CD14-positive monocyte (primary cell): ENCODE results near the gene VASN. TPM values are rescaled to one million over a fixed set of nuclear protein-coding genes. Genes with fewer than 3 reads are reported as not detected.

ENCODE experiments used
- DNase-seq, 3 donors: peaks; one replicate each; pipeline ENCODE4 v3.0.0-alpha.2; 2011 to 2022
- H2AFZ ChIP-seq: 2 replicates; pipeline ENCODE4 v1.6.0; 2012; ENCODE audit warnings: mild to moderate bottlenecking, low read depth, low read length, inconsistent platforms; ENCODE audit not compliant: insufficient read depth, poor library complexity, severe bottlenecking
- H3K27ac ChIP-seq, 2 donors: 1 replicate in 1 of 2; 2 replicates in 1 of 2; pipeline ENCODE4 v1.5.1; 2012 to 2013; ENCODE audit warnings: low read length in 2 of 2, control low read depth in 1 of 2, inconsistent platforms in 1 of 2, low read depth in 1 of 2, mild to moderate bottlenecking in 1 of 2
- H3K27me3 ChIP-seq, 2 donors: one replicate each; pipeline versions ENCODE4 v1.6.0 to v1.6.1; 2011 to 2013; ENCODE audit warnings: low read length in 2 of 2; ENCODE audit not compliant: control insufficient read depth in 2 of 2, insufficient read depth in 2 of 2
- H3K36me3 ChIP-seq, 2 donors: replicated peaks in 1 of 2; 1 replicate in 1 of 2; 2 replicates in 1 of 2; pipeline versions ENCODE4 v1.5.1 to v1.6.1; 2012 to 2013; ENCODE audit warnings: low read length in 2 of 2, control low read depth in 1 of 2, inconsistent platforms in 1 of 2, mild to moderate bottlenecking in 1 of 2; ENCODE audit not compliant: insufficient read depth in 2 of 2, control insufficient read depth in 1 of 2
- H3K4me1 ChIP-seq, 2 donors: 1 replicate in 1 of 2; 2 replicates in 1 of 2; pipeline versions ENCODE4 v1.5.1 to v1.6.1; 2012 to 2013; ENCODE audit warnings: low read length in 2 of 2, control low read depth in 1 of 2, inconsistent platforms in 1 of 2, mild to moderate bottlenecking in 1 of 2, moderate library complexity in 1 of 2; ENCODE audit not compliant: insufficient read depth in 2 of 2, control insufficient read depth in 1 of 2
- H3K4me2 ChIP-seq: replicated peaks from 2 replicates; pipeline ENCODE3; 2012; ENCODE audit warnings: low read length, moderate library complexity, mild to moderate bottlenecking; ENCODE audit not compliant: poor library complexity, severe bottlenecking; ENCODE audit errors: extremely low read depth
- H3K4me3 ChIP-seq, 3 experiments: fragments of 200-600 bp in 1 of 3; sonication (generic) in 1 of 3; replicated peaks in 1 of 3; 1 replicate in 2 of 3; 2 replicates in 1 of 3; pipeline ENCODE4 v1.5.1; 2011 to 2013; ENCODE audit warnings: low read length in 3 of 3, mild to moderate bottlenecking in 3 of 3, control low read depth in 2 of 3, low read depth in 2 of 3, inconsistent platforms in 1 of 3, moderate library complexity in 1 of 3
- H3K79me2 ChIP-seq: 2 replicates; pipeline ENCODE4 v1.6.0; 2012; ENCODE audit warnings: mild to moderate bottlenecking, control low read depth, inconsistent platforms, low read length, moderate library complexity; ENCODE audit not compliant: insufficient read depth
- H3K9ac ChIP-seq: 2 replicates; pipeline ENCODE4 v1.6.0; 2017; ENCODE audit warnings: low read length, mild to moderate bottlenecking; ENCODE audit not compliant: insufficient read depth, poor library complexity, severe bottlenecking
- H3K9me3 ChIP-seq, 2 donors: replicated peaks in 1 of 2; 1 replicate in 1 of 2; 2 replicates in 1 of 2; pipeline versions ENCODE4 v1.5.1 to v1.6.1; 2012 to 2013; ENCODE audit warnings: low read length in 2 of 2, control low read depth in 1 of 2; ENCODE audit not compliant: control insufficient read depth in 1 of 2, insufficient read depth in 1 of 2
- H4K20me1 ChIP-seq: 2 replicates; pipeline ENCODE4 v1.6.0; 2012; ENCODE audit warnings: mild to moderate bottlenecking, low read length, control low read depth, moderate library complexity; ENCODE audit not compliant: insufficient read depth
- H3K27ac Mint-ChIP-seq, 7 donors: one replicate each; pipeline ENCODE4 v1.8.0; 2020; ENCODE audit warnings: mild to moderate bottlenecking in 7 of 7, mixed read lengths in 7 of 7, moderate library complexity in 6 of 7, inconsistent platforms in 2 of 7
- H3K27me3 Mint-ChIP-seq, 3 donors: one replicate each; pipeline ENCODE4 v1.8.0; 2021 to 2022; ENCODE audit warnings: low read depth in 3 of 3, mild to moderate bottlenecking in 3 of 3, mixed read lengths in 3 of 3, moderate library complexity in 3 of 3, inconsistent platforms in 1 of 3
- H3K36me3 Mint-ChIP-seq, 2 donors: one replicate each; pipeline ENCODE4 v1.8.0; 2020; ENCODE audit warnings: mixed read lengths in 2 of 2, inconsistent platforms in 1 of 2, mild to moderate bottlenecking in 1 of 2
- H3K4me1 Mint-ChIP-seq: one replicate; pipeline ENCODE4 v1.8.0; 2020; ENCODE audit warnings: mild to moderate bottlenecking, mixed read lengths
- H3K4me3 Mint-ChIP-seq, 2 donors: one replicate each; pipeline ENCODE4 v1.8.0; 2020; ENCODE audit warnings: mild to moderate bottlenecking in 2 of 2, mixed read lengths in 2 of 2, moderate library complexity in 1 of 2
- H3K9me3 Mint-ChIP-seq, 7 donors: one replicate each; pipeline ENCODE4 v1.8.0; 2020 to 2022; ENCODE audit warnings: mixed read lengths in 7 of 7, mild to moderate bottlenecking in 6 of 7, moderate library complexity in 6 of 7, inconsistent platforms in 2 of 7
- WGBS: methylation state at CpG from one replicate; pipeline ENCODE4 v1.1.5; 2013; ENCODE audit warnings: missing lambda C conversion rate; ENCODE audit not compliant: insufficient coverage; 5-methylcytosine and 5-hydroxymethylcytosine counted together
- intact Hi-C, 2 donors: fragments of 100-400 bp; cut with micrococcal nuclease; formaldehyde crosslinking; loops; one replicate each; pipeline versions ENCODE4 v1.15.0 to v1.15.1; 2023
- polyA plus RNA-seq, 3 donors: library from polyadenylated mRNA; depleted of rRNA in 1 of 3; unstranded in 2 of 3; stranded (reverse) in 1 of 3; fragments of 300-500 nt in 2 of 3; fragments of >200 nt in 1 of 3; fragmentation: Illumina TruSeq in 2 of 3; gene quantifications; 1 replicate in 2 of 3; 2 replicates in 1 of 3; pipeline ENCODE4 v1.2.3, GENCODE V29; 2012 to 2021
- TF ChIP-seq, protein P1 (sequence below): fragments of 200-600 bp; IDR thresholded peaks from one replicate; pipeline ENCODE4 v1.8.0; 2022; ENCODE audit warnings: antibody characterized with exemption, mild to moderate bottlenecking

The VASN gene
- polyA plus RNA-seq, 3 donors = 0.03 TPM; not detected in 2

GRCh38 chr16:4426722-4427372 is 55.2 kb downstream of the VASN start:
- Histone ChIP-seq H3K4me3 (peak overlapping the region in 1 of 3 experiments; percentile 91), H3K27ac (peak overlapping the region in 1 of 2 donors; percentile 96), H3K27me3 (no peaks in the 10 kb centered on the region), H3K4me1 (peaks cover 14 to 22% of the 10 kb centered on the region in 2 donors), H3K4me2 (peak overlapping the region; percentile 93), H3K79me2 (peaks cover 46% of the 10 kb centered on the region), H3K9me3 (no peaks in the 10 kb centered on the region), H4K20me1 (no peaks in the 10 kb centered on the region), H3K9ac (peak overlapping the region; percentile 81), H2AFZ (no peak overlapping the region), H3K36me3 (peaks cover 6 to 13% of the 10 kb centered on the region in 2 donors)
- WGBS = 95% methylated on average over 10 of the region's 12 CpGs
- intact Hi-C loops = loop anchor here in 1 of 2 donors (5.0 kb wide), 1 partner anchor 40 kb away; no protein-coding TSS in a partner anchor
- DNase-seq = no peak
- peaks cover 0 to 2% (median 0%) of the 10 kb centered on the region in 3 donors for H3K27me3 Mint-ChIP-seq
- H3K4me1 Mint-ChIP-seq = peaks cover 23% of the 10 kb centered on the region
- peak overlapping the region in 4 of 7 donors; percentile 42 to 100 (median 74) for H3K27ac Mint-ChIP-seq
- peaks cover 11 to 31% of the 10 kb centered on the region in 2 donors for H3K36me3 Mint-ChIP-seq
- TF ChIP-seq, protein P1, sequence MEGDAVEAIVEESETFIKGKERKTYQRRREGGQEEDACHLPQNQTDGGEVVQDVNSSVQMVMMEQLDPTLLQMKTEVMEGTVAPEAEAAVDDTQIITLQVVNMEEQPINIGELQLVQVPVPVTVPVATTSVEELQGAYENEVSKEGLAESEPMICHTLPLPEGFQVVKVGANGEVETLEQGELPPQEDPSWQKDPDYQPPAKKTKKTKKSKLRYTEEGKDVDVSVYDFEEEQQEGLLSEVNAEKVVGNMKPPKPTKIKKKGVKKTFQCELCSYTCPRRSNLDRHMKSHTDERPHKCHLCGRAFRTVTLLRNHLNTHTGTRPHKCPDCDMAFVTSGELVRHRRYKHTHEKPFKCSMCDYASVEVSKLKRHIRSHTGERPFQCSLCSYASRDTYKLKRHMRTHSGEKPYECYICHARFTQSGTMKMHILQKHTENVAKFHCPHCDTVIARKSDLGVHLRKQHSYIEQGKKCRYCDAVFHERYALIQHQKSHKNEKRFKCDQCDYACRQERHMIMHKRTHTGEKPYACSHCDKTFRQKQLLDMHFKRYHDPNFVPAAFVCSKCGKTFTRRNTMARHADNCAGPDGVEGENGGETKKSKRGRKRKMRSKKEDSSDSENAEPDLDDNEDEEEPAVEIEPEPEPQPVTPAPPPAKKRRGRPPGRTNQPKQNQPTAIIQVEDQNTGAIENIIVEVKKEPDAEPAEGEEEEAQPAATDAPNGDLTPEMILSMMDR = no peak
- no peaks in the 10 kb centered on the region for H3K9me3 Mint-ChIP-seq
- H3K4me3 Mint-ChIP-seq = peak overlapping the region; percentile 93 to 96

DNA sequence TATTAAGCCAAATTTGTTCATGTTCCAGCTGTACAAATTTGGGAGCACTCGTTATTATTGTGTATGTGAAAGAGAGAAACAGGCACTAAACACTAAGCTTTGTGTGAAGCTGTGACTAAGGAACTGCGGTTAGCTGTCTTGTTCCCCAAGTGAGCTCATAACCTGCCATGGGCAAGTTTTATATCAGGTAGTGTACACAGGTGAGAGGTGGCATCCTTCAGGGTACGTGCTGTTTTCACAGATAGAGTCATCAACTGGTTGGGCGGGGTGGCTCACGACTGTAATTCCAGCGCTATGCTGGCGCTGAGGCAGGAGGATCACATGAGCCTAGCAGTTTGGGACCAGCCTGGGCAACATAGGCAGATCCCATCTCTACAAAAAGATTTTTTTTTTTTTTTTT is 56.9 kb downstream of the VASN start:
- H3K36me3 Mint-ChIP-seq = peaks cover 16 to 38% of the 10 kb centered on the region in 2 donors
- Histone ChIP-seq H3K9ac (no peak overlapping the region), H3K4me3 (no peak overlapping the region), H3K27ac (no peak overlapping the region), H3K9me3 (no peaks in the 10 kb centered on the region), H3K27me3 (no peaks in the 10 kb centered on the region), H2AFZ (no peak overlapping the region), H4K20me1 (no peaks in the 10 kb centered on the region), H3K79me2 (peaks cover 46% of the 10 kb centered on the region), H3K4me2 (no peak overlapping the region), H3K36me3 (peaks cover 6 to 17% of the 10 kb centered on the region in 2 donors), H3K4me1 (peaks cover 14 to 20% of the 10 kb centered on the region in 2 donors)
- no peak overlapping the region for H3K27ac Mint-ChIP-seq
- intact Hi-C loops = loop anchor here in 1 of 2 donors (5.0 kb wide), 1 partner anchor 39 kb away; no protein-coding TSS in a partner anchor
- 100% methylated on average over 5 of the region's 7 CpGs for WGBS
- H3K4me3 Mint-ChIP-seq = no peak overlapping the region
- TF ChIP-seq, protein P1 = no peak
- peaks cover 17% of the 10 kb centered on the region for H3K4me1 Mint-ChIP-seq
- DNase-seq = no peak
- H3K27me3 Mint-ChIP-seq = peaks cover 0 to 2% (median 0%) of the 10 kb centered on the region in 3 donors
- H3K9me3 Mint-ChIP-seq = no peaks in the 10 kb centered on the region
